Measurements from ENCODE around the gene STAB1. TPM values are rescaled to one million over a fixed set of nuclear protein-coding genes. Genes with fewer than 3 reads are reported as not detected.

The STAB1 gene
- total RNA-seq, 1 donor from 2014 or later = 152 TPM

- intact Hi-C loops (cut with DNase I) = no loop called here
- H3K27ac ChIP-seq = peak within 1 kb of the TSS; percentile 58
- peak; percentile 58 for ATAC-seq
Observed at GRCh38 chr3:52533623-52534280, 38.6 kb downstream of the STAB1 start, which contains the start of gene NT5DC2. TSS of gene NT5DC2 (minus strand) at chr3:52533857. CDS start at chr3:52533737, 120 bp downstream.

GRCh38 chr3:52534281-52535183, 39.4 kb downstream of the STAB1 start:
- intact Hi-C loops (cut with DNase I) = no loop called here
- no peaks in the 10 kb centered on the region for H3K36me3 ChIP-seq
- peaks cover 59% of the 10 kb centered on the region for H3K4me1 ChIP-seq
- H3K27ac ChIP-seq = peak overlapping the region; percentile 58
- ATAC-seq (no peak), DNase-seq (no peak)
- H3K4me3 ChIP-seq = peak overlapping the region; percentile 65
- no peaks in the 10 kb centered on the region for H3K27me3 ChIP-seq
- TF ChIP-seq CTCF (IDR thresholded peaks at IDR 0.05) = no peak
- H3K9me3 ChIP-seq = no peaks in the 10 kb centered on the region

More at GRCh38 chr3:52533623-52534280, 38.6 kb downstream of the STAB1 start, which contains the start of gene NT5DC2:
- peak; percentile 83 for DNase-seq
- Histone ChIP-seq H3K4me1 (peaks cover 54% of the 10 kb centered on the region), H3K4me3 (peak within 1 kb of the TSS; percentile 67), H3K27me3 (no peaks in the 10 kb centered on the region), H3K36me3 (no peaks in the 10 kb centered on the region), H3K9me3 (no peaks in the 10 kb centered on the region)
- TF ChIP-seq CTCF (IDR thresholded peaks at IDR 0.05) = no peak

GRCh38 chr3:52535411-52536111, 40.4 kb downstream of the STAB1 start:
- Histone ChIP-seq H3K4me1 (peaks cover 53% of the 10 kb centered on the region), H3K36me3 (peaks cover 5% of the 10 kb centered on the region), H3K4me3 (peak overlapping the region; percentile 89), H3K27me3 (no peaks in the 10 kb centered on the region), H3K27ac (no peak overlapping the region), H3K9me3 (no peaks in the 10 kb centered on the region)
- TF ChIP-seq CTCF (IDR thresholded peaks at IDR 0.05) = no peak
- DNase-seq (no peak), ATAC-seq (no peak)
- intact Hi-C loops (cut with DNase I) = no loop called here

GRCh38 chr3:52536112-52536368, 40.9 kb downstream of the STAB1 start:
- DNase-seq (no peak), ATAC-seq (no peak)
- Histone ChIP-seq H3K27ac (no peak overlapping the region), H3K27me3 (no peaks in the 10 kb centered on the region), H3K36me3 (peaks cover 10% of the 10 kb centered on the region), H3K4me3 (peak overlapping the region; percentile 89), H3K4me1 (peaks cover 51% of the 10 kb centered on the region), H3K9me3 (no peaks in the 10 kb centered on the region)
- no peak for TF ChIP-seq CTCF (IDR thresholded peaks at IDR 0.05)
- intact Hi-C loops (cut with DNase I) = no loop called here

GRCh38 chr3:52536369-52537164, 41.4 kb downstream of the STAB1 start, which contains the start of gene UQCC5:
TSS of gene UQCC5 (plus strand) at chr3:52536605. CDS start at chr3:52536756, 151 bp downstream.
- Histone ChIP-seq H3K4me3 (peak within 1 kb of the TSS; percentile 89), H3K27ac (peak within 1 kb of the TSS; percentile 93), H3K9me3 (no peaks in the 10 kb centered on the region), H3K36me3 (peaks cover 13% of the 10 kb centered on the region), H3K4me1 (peaks cover 51% of the 10 kb centered on the region), H3K27me3 (no peaks in the 10 kb centered on the region)
- peak; percentile 31 for TF ChIP-seq CTCF (IDR thresholded peaks at IDR 0.05)
- intact Hi-C loops (cut with DNase I) = no loop called here
- peak; percentile 99 for DNase-seq
- ATAC-seq = peak; percentile 95
